GM12872 (cell line): ENCODE data around the gene GJA4.

Source experiments
- CTCF ChIP-seq: IDR thresholded peaks from 3 replicates; pipeline ENCODE4 v1.5.1; 2011; ENCODE audit warnings: low read depth, mild to moderate bottlenecking, low read length, moderate library complexity; ENCODE audit not compliant: insufficient read depth

The GJA4 gene

DNA sequence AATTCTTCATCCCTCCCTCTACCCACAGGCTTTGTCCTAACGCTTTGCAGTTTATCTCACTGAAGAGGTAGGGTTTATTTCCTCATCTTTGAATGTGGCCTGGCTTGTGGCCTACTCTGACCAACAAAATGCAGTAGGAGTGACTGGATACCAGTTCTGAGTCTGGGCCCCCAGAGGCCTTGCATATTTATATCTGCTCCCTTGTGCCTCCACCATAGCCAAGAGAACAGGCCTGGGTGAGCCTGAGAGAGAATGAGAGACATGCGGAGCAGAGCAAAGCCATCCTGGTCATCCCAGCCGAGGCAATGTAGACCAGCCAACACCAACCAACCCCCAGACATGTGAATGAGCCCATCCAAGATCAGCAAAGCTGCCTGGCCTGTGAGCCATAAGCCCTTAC, 36.5 kb downstream of the GJA4 start:
- TF ChIP-seq CTCF = no peak

- no peak for TF ChIP-seq CTCF
Observed at GRCh38 chr1:34831721-34832246, 39.0 kb downstream of the GJA4 start.

GRCh38 chr1:34833711-34834110, 40.9 kb downstream of the GJA4 start:
- no peak for TF ChIP-seq CTCF

GRCh38 chr1:34839526-34840305, 46.9 kb downstream of the GJA4 start:
- TF ChIP-seq CTCF = no peak

GRCh38 chr1:34840426-34840825, 47.6 kb downstream of the GJA4 start:
- no peak for TF ChIP-seq CTCF

DNA sequence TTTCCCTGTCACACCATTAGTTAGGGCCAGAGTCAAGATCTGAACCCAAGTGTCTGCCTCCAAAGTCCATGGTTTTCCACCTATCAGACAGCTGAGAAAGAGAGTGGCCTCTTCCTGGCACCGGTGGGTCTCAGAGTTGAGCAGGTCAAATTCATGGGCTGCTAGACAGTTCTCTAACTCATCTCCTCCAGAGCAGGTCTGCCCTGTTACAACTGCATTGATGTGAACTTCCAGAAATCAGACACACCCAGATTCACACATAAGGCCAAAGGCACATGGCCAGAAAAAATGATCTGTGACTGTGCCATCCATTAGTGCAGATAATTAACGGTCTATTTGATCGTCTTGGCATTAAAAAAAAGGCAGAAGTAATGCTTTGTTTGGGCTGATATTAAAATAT, 49.3 kb downstream of the GJA4 start:
- TF ChIP-seq CTCF = no peak

- no peak for TF ChIP-seq CTCF
Observed at GRCh38 chr1:34842952-34843371, 50.2 kb downstream of the GJA4 start.
